ENCODE data around the gene ZNF804A. TPM values are rescaled to one million over a fixed set of nuclear protein-coding genes. Genes with fewer than 3 reads are reported as not detected.

ZNF804A gene
- total RNA-seq, 2 experiments from 2014 or later: not detected

- CTCF ChIA-PET: no interaction called here
These were observed 167.0 kb downstream of the ZNF804A start for GRCh38 chr2:184765112-184765895.

GRCh38 chr2:184767059-184767458, 168.7 kb downstream of the ZNF804A start:
- intact Hi-C loops (cut with micrococcal nuclease): no loop called here
- H3K9me3 Mint-ChIP-seq: peaks cover 1% of the 10 kb centered on the region
- ATAC-seq (no peak), DNase-seq (no peak)
- H3K27me3 Mint-ChIP-seq: no peaks in the 10 kb centered on the region
- no peaks in the 10 kb centered on the region for H3K4me1 Mint-ChIP-seq (ENCODE audit: low read depth)
- no peaks in the 10 kb centered on the region for H3K36me3 Mint-ChIP-seq (ENCODE audit: low read depth)
- POLR2A ChIA-PET: no interaction called here
- TF ChIP-seq CTCF (IDR thresholded peaks at IDR 0.05): no peak
- H3K27ac Mint-ChIP-seq: no peak overlapping the region
- no peak overlapping the region for H3K4me3 Mint-ChIP-seq
- CTCF ChIA-PET: no interaction called here

More at GRCh38 chr2:184765112-184765895, 167.0 kb downstream of the ZNF804A start:
- no peak for ATAC-seq
- intact Hi-C loops (cut with micrococcal nuclease): no loop called here
- Mint-ChIP-seq H3K27ac (no peak overlapping the region), H3K36me3 (ENCODE audit: low read depth) (no peaks in the 10 kb centered on the region), H3K4me3 (no peak overlapping the region), H3K4me1 (ENCODE audit: low read depth) (no peaks in the 10 kb centered on the region), H3K9me3 (peaks cover 2% of the 10 kb centered on the region), H3K27me3 (no peaks in the 10 kb centered on the region)
- no peak for TF ChIP-seq CTCF (IDR thresholded peaks at IDR 0.05)
- POLR2A ChIA-PET: no interaction called here
- DNase-seq: no peak

DNA sequence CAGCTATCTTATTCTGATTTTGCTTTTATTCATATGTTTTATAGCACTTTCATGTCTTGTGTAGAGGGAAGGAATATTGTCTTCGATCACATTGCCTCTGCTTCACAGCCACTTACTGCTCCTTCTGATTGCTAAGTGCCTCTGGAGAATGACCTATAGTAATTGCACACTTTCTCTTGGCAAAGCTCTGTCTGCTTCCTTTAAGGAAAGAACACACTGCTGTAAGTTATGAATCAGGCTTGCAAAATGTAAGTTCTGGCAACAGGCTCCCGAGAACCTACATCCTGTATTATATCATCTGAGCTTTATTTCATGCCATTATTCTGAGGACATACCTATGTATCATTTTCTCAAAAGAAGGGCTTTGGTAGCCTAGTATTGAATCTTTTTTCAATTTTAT, 170.7 kb downstream of the ZNF804A start:
- no peaks in the 10 kb centered on the region for H3K36me3 Mint-ChIP-seq (ENCODE audit: low read depth)
- no peak overlapping the region for H3K4me3 Mint-ChIP-seq
- no peak for TF ChIP-seq CTCF (IDR thresholded peaks at IDR 0.05)
- POLR2A ChIA-PET: interaction anchor here (0.5 kb wide), 1 partner anchor 1528 kb away, joined by 3 read pairs; no protein-coding TSS in a partner anchor
- CTCF ChIA-PET: no interaction called here
- H3K9me3 Mint-ChIP-seq: no peaks in the 10 kb centered on the region
- no peak overlapping the region for H3K27ac Mint-ChIP-seq
- no peak for ATAC-seq
- H3K4me1 Mint-ChIP-seq (ENCODE audit: low read depth): no peaks in the 10 kb centered on the region
- no peaks in the 10 kb centered on the region for H3K27me3 Mint-ChIP-seq
- intact Hi-C loops (cut with micrococcal nuclease): no loop called here
- DNase-seq: no peak

GRCh38 chr2:184769686-184770085, 171.4 kb downstream of the ZNF804A start:
- no peak for ATAC-seq
- Mint-ChIP-seq H3K27ac (no peak overlapping the region), H3K9me3 (no peaks in the 10 kb centered on the region), H3K4me3 (no peak overlapping the region), H3K36me3 (ENCODE audit: low read depth) (no peaks in the 10 kb centered on the region), H3K27me3 (no peaks in the 10 kb centered on the region), H3K4me1 (ENCODE audit: low read depth) (no peaks in the 10 kb centered on the region)
- CTCF ChIA-PET: no interaction called here
- TF ChIP-seq CTCF (IDR thresholded peaks at IDR 0.05): no peak
- no peak for DNase-seq
- intact Hi-C loops (cut with micrococcal nuclease): no loop called here
- POLR2A ChIA-PET: interaction anchor here (0.5 kb wide), 1 partner anchor 1527 kb away, joined by 3 read pairs; no protein-coding TSS in a partner anchor

- intact Hi-C loops (cut with micrococcal nuclease): no loop called here
- no peak for TF ChIP-seq CTCF (IDR thresholded peaks at IDR 0.05)
These were observed 181.4 kb downstream of the ZNF804A start for GRCh38 chr2:184779777-184780176.

More at GRCh38 chr2:184779777-184780176, 181.4 kb downstream of the ZNF804A start:
- Mint-ChIP-seq H3K9me3 (peaks cover 4% of the 10 kb centered on the region), H3K4me1 (ENCODE audit: low read depth) (no peaks in the 10 kb centered on the region), H3K27me3 (no peaks in the 10 kb centered on the region), H3K27ac (no peak overlapping the region), H3K36me3 (ENCODE audit: low read depth) (no peaks in the 10 kb centered on the region), H3K4me3 (no peak overlapping the region)
- CTCF ChIA-PET: no interaction called here
- POLR2A ChIA-PET: no interaction called here
- ATAC-seq: no peak
- DNase-seq: no peak
